Upper lobe of left lung (tissue), 6 donors: Measurements from ENCODE around the gene ANKRD42. TPM values are rescaled to one million over a fixed set of nuclear protein-coding genes. Genes with fewer than 3 reads are reported as not detected.
A peak's percentile ranks its signal among the peaks of the same experiment; 100 is the strongest.

Experiments used
- ATAC-seq, 2 donors: fragments of 200-7000 bp; cut with Tn5 transposase; one replicate each; pipeline ENCODE4 v1.9.1; 2022; ENCODE audit warnings: mild to moderate bottlenecking in 2 of 2, moderate library complexity in 2 of 2; ENCODE audit not compliant: low FRiP score in 2 of 2
- DNase-seq, 2 donors: peaks; one replicate each; pipeline ENCODE4 v3.0.0-alpha.2; 2019 to 2020
- H3K27ac ChIP-seq, 4 donors: fragments of 200-600 bp; sonication (generic); one replicate each; pipeline ENCODE4 v1.5.1; 2016 to 2019
- H3K27me3 ChIP-seq, 4 donors: fragments of 200-600 bp; sonication (generic); one replicate each; pipeline ENCODE4 v1.5.1; 2017 to 2019
- H3K36me3 ChIP-seq, 4 donors: fragments of 200-600 bp; sonication (generic); one replicate each; pipeline ENCODE4 v1.5.1; 2016 to 2019
- H3K4me1 ChIP-seq, 4 donors: fragments of 200-600 bp; sonication (generic); one replicate each; pipeline ENCODE4 v1.5.1; 2018 to 2019
- H3K4me3 ChIP-seq, 4 donors: fragments of 200-600 bp; sonication (generic); one replicate each; pipeline ENCODE4 v1.5.1; 2017 to 2019; ENCODE audit warnings: mild to moderate bottlenecking in 2 of 4, moderate library complexity in 1 of 4
- H3K9me3 ChIP-seq, 4 donors: fragments of 200-600 bp; sonication (generic); one replicate each; pipeline ENCODE4 v1.5.1; 2018 to 2019
- CTCF ChIP-seq, 6 experiments: fragments of 450-650 bp in 4 of 6; fragments of 200-600 bp in 2 of 6; sonication (generic) in 2 of 6; IDR thresholded peaks; one replicate each; pipeline ENCODE4 v1.5.1; 2016 to 2019; ENCODE audit warnings: antibody characterized with exemption in 6 of 6
- EP300 ChIP-seq, 4 donors: sonication (generic); formaldehyde crosslinking; IDR thresholded peaks; one replicate each; pipeline ENCODE4 v1.5.1; 2017; ENCODE audit warnings: antibody characterized with exemption in 4 of 4, control low read depth in 2 of 4
- POLR2A ChIP-seq, 4 donors: fragments of 450-650 bp; IDR thresholded peaks; one replicate each; pipeline ENCODE4 v1.5.1; 2016 to 2017; ENCODE audit warnings: antibody characterized with exemption in 4 of 4, mild to moderate bottlenecking in 2 of 4
- POLR2AphosphoS5 ChIP-seq, 2 donors: sonication (generic); formaldehyde crosslinking; IDR thresholded peaks; one replicate each; pipeline ENCODE4 v1.5.1; 2017; ENCODE audit warnings: antibody characterized with exemption in 2 of 2
- WGBS, 2 donors: methylation state at CpG; one replicate each; pipeline ENCODE4 v1.1.5; 2017 to 2018; 5-methylcytosine and 5-hydroxymethylcytosine counted together
- total RNA-seq, 6 donors: library from RNA; depleted of rRNA in 4 of 6; stranded (reverse); fragments of >200 nt in 4 of 6; gene quantifications; one replicate each; pipeline versions ENCODE4 v1.1.0 to v1.2.1, GENCODE V29; 2016 to 2021
- donor health status: DM: no; HTN: no; CAD: no; lungs with moderate emphysema.
- donor health status: DM: no; HTN: yes; CAD: no; lungs with severe emphysema.

The ANKRD42 gene
- total RNA-seq, 6 donors from 2014 or later: 11.1 to 30.4 (median 15.4) TPM

GRCh38 chr11:83161610-83162199, 31.8 kb upstream of the ANKRD42 start:
- Histone ChIP-seq H3K9me3 (no peaks in the 10 kb centered on the region), H3K36me3 (peaks cover 0 to 32% (median 13%) of the 10 kb centered on the region in 4 donors), H3K4me1 (peaks cover 29 to 44% (median 35%) of the 10 kb centered on the region in 4 donors), H3K4me3 (peak overlapping the region in 1 of 4 donors; percentile 90), H3K27ac (peak overlapping the region in 2 of 4 donors; percentile 49 to 99), H3K27me3 (no peaks in the 10 kb centered on the region)
- WGBS, 2 donors: 14 to 24% methylated on average over 1 of the region's 1 CpG
- no peak for DNase-seq
- no peak for ATAC-seq
- TF ChIP-seq POLR2A (IDR thresholded peaks at IDR 0.05): peak in 1 of 4 donors; percentile 9
- no peak for TF ChIP-seq EP300 (IDR thresholded peaks at IDR 0.05)
- TF ChIP-seq POLR2AphosphoS5 (IDR thresholded peaks at IDR 0.05): no peak
- no peak for TF ChIP-seq CTCF (IDR thresholded peaks at IDR 0.05)

DNA sequence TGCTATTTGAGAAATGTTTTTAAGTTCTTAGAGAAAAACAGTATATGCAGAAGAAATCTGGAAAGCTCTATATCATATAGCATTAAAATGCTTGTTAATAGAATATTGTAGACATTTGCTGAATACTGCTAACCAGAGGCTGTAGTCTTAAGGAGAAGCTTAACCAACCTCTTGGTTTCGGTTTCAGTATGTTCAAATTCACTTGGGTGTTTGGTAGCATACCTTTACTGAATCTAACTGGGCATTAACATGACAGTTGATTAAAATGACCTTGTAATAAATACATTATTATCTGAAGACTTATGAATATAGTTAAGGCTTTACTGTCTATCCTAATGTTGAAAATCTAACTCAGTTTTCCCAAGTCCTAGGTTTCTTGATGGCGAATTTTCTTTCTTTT, 31.1 kb upstream of the ANKRD42 start:
- Histone ChIP-seq H3K9me3 (no peaks in the 10 kb centered on the region), H3K4me3 (peak overlapping the region in 2 of 4 donors; percentile 5 to 90), H3K36me3 (peaks cover 0 to 38% (median 18%) of the 10 kb centered on the region in 4 donors), H3K27me3 (no peaks in the 10 kb centered on the region), H3K4me1 (peaks cover 29 to 44% (median 35%) of the 10 kb centered on the region in 4 donors), H3K27ac (peak overlapping the region in 2 of 4 donors; percentile 49 to 99)
- no peak for ATAC-seq
- DNase-seq: no peak
- WGBS, 2 donors: 62 to 68% methylated on average over 2 of the region's 2 CpGs
- TF ChIP-seq CTCF (IDR thresholded peaks at IDR 0.05): no peak
- no peak for TF ChIP-seq EP300 (IDR thresholded peaks at IDR 0.05)
- no peak for TF ChIP-seq POLR2AphosphoS5 (IDR thresholded peaks at IDR 0.05)

GRCh38 chr11:83166193-83166866, 27.2 kb upstream of the ANKRD42 start:
- TF ChIP-seq CTCF (IDR thresholded peaks at IDR 0.05): no peak
- no peak for TF ChIP-seq POLR2A (IDR thresholded peaks at IDR 0.05)
- no peak for TF ChIP-seq EP300 (IDR thresholded peaks at IDR 0.05)
- TF ChIP-seq POLR2AphosphoS5 (IDR thresholded peaks at IDR 0.05): no peak
- H3K4me3 ChIP-seq: no peak overlapping the region
- H3K9me3 ChIP-seq: no peaks in the 10 kb centered on the region
- H3K27ac ChIP-seq: no peak overlapping the region
- 96% methylated on average over 11 of the region's 11 CpGs for WGBS, 2 donors
- H3K27me3 ChIP-seq: no peaks in the 10 kb centered on the region
- ATAC-seq: no peak
- no peak for DNase-seq
- H3K4me1 ChIP-seq: peaks cover 36 to 52% (median 42%) of the 10 kb centered on the region in 4 donors
- peaks cover 19 to 73% (median 46%) of the 10 kb centered on the region in 4 donors for H3K36me3 ChIP-seq

DNA sequence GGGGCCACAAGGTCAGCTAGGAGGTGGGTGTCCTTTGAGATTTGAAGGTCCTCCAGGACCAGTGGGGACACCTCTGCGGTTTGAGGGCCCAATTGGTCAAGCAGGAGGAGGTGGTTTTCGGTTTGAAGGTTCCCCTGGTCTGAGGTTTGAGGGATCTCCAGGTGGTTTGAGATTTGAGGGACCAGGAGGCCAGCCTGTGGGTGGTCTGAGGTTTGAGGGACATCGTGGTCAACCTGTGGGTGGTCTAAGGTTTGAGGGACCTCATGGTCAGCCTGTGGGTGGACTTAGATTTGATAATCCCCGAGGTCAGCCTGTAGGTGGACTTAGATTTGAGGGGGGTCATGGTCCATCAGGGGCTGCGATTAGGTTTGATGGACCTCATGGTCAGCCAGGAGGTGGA, 24.8 kb upstream of the ANKRD42 start:
- DNase-seq (no peak), ATAC-seq (no peak)
- Histone ChIP-seq H3K27me3 (no peaks in the 10 kb centered on the region), H3K27ac (no peak overlapping the region), H3K9me3 (no peaks in the 10 kb centered on the region), H3K4me1 (peaks cover 39 to 57% (median 43%) of the 10 kb centered on the region in 4 donors), H3K4me3 (no peak overlapping the region), H3K36me3 (peaks cover 22 to 95% (median 49%) of the 10 kb centered on the region in 4 donors)
- TF ChIP-seq POLR2A (IDR thresholded peaks at IDR 0.05): no peak
- no peak for TF ChIP-seq CTCF (IDR thresholded peaks at IDR 0.05)
- TF ChIP-seq EP300 (IDR thresholded peaks at IDR 0.05): no peak
- no peak for TF ChIP-seq POLR2AphosphoS5 (IDR thresholded peaks at IDR 0.05)
- 96% methylated on average over 5 of the region's 5 CpGs; no CpG with 5 or more reads in 1 of the 2 donors for WGBS, 2 donors
